PFSK-1 (cell line): ENCODE data around the gene BCL7C.

Experiments used
- POLR2AphosphoS5 ChIP-seq: IDR thresholded peaks from 2 replicates; pipeline ENCODE4 v1.6.1; 2012; ENCODE audit warnings: low read depth, mild to moderate bottlenecking, control low read depth, low read length, moderate library complexity
- REST ChIP-seq, 2 experiments: IDR thresholded peaks; 2 replicates each; pipeline versions ENCODE4 v1.6.1 to v1.8.0; 2011 to 2012; ENCODE audit warnings: low read depth in 2 of 2, low read length in 2 of 2, control low read depth in 1 of 2, inconsistent platforms in 1 of 2, mild to moderate bottlenecking in 1 of 2, moderate library complexity in 1 of 2; ENCODE audit not compliant: insufficient read depth in 1 of 2

GRCh38 chr16:30924076-30924912, 30.4 kb upstream of the BCL7C start:
- no peak for TF ChIP-seq POLR2AphosphoS5
- no peak for TF ChIP-seq REST (IDR thresholded peaks at IDR 0.05; ENCODE audit: insufficient read depth in 1 of 2, low read depth in 2 of 2, low read length in 2 of 2)
